GM18861 (cell line): Measurements from ENCODE around the gene EEF1A2.

Experiments used
- ATAC-seq: cut with Tn5 transposase; IDR thresholded peaks from one replicate; pipeline ENCODE4 v1.9.1; 2021; ENCODE audit not compliant: unreplicated experiment

EEF1A2 gene

DNA sequence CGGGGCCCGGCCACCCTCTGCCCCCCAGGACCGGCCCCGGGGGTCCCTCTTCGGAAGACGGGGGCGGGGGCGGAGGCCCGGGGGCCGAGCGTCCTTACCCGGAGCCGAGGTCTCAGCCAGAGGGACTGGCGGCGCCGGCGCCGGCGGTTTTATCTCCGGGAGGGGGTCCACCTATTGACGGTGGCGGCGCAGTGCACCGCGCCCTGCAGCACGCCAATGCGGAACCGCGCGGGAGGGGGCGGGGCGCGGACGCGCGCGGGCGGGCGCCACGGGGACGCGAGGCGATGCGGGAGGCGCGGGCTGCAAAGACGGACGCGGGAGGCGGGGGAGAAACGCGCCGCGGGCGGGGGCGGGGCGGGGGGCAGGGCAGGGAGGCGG is at the start of gene EEF1A2:
TSS of gene EEF1A2 (minus strand) at position 124 of the 378 bp plus-strand sequence. CDS start 1,320 bp downstream, outside the sequence.
- ATAC-seq: no peak

DNA sequence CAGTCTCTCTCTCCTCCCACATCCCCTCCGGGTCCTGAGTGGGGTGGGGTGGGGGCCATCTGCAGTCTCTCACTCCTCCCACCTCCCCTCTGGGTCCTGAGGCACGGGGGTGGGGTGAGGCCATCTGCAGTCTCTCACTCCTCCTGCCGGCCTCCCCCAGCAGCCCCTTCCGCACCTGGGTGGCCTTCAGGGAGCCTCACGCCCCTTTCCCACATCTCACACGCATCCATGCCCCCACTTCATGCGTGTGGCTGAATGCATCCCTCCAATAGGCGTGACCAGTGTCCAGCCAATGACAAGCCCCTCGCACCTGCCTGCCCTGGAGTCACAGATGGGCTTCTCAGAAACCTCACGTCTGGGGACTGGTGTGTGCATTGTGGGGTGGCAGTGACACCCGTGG is 49.7 kb upstream of the EEF1A2 start:
- ATAC-seq: no peak

DNA sequence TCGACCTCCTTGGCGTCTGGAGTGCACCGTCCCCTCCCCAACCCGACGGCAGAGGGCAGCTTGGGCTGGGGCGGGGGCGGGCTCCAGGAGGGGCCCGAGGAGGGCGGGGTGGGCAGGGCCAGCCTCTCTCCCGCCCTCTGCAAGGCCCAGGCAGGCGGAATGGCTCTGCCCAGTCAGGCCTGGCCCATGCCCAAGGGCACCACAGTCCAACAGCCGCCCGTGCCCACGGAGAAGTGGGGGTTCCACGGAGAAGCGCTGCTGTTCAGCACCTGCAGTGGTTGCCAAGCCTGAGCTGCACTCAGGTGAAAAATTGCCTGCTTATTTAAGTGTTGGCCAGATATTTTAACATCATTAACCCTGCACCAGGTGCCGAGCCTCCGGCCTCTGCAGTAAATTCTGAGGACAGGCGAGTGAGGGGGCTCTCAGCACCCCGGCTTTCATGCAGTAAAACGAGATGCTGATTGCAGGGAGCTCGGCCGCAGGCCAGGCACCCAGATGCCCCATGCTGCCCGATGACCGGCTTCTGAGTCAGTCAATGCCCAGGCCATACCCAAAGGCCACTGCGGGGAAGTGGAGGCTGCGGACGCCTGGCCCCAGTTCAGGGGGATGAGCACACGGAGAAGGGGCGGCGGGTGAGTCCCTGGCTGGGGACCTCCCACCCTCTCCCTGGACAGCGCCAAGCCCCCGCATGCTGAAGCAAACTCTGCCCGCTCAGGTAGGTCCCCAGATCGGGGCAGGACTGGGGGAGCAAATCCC is 49.0 kb upstream of the EEF1A2 start, which contains the start of gene SRMS:
TSS of gene SRMS (minus strand) at position 25 of the 756 bp plus-strand sequence. CDS start 286 bp downstream, outside the sequence.
- no peak for ATAC-seq

DNA sequence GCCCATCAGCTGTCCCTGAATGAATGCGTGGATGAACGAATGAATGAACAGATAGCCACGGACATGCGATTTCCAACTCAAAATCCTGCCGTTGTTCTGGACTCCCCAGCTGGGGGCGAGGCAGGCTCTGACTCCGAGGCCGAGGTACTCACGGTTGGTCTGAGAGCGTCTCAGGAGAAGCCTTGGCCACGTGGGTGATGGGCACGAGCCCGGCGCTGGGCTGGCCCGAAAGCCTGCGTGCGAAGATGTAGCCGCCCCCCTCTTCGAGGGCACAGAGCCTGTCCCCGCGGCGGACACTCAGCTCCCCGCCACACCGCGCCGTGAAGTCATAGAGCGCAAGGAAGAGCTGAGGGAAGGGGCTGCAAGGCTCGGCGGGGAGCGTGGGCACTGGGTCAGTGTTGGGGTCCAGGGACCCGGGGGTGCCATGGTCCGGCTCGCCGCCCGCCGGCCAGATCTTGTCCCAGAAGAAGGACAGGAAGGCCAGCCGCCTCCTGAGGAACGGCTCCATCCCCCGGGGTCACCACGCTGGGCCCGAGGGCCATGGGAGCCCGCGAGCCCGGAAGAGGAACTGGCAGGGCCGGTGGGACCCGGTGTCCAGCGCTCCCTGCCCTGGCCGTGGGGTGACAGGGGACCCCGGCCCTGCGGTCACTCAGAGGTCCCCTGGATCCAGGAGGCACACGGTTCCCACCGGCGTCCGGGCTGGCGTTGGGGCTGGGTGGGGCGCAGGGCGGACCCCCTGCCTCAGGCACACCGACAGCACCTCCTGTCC is 48.3 kb upstream of the EEF1A2 start:
- no peak for ATAC-seq

DNA sequence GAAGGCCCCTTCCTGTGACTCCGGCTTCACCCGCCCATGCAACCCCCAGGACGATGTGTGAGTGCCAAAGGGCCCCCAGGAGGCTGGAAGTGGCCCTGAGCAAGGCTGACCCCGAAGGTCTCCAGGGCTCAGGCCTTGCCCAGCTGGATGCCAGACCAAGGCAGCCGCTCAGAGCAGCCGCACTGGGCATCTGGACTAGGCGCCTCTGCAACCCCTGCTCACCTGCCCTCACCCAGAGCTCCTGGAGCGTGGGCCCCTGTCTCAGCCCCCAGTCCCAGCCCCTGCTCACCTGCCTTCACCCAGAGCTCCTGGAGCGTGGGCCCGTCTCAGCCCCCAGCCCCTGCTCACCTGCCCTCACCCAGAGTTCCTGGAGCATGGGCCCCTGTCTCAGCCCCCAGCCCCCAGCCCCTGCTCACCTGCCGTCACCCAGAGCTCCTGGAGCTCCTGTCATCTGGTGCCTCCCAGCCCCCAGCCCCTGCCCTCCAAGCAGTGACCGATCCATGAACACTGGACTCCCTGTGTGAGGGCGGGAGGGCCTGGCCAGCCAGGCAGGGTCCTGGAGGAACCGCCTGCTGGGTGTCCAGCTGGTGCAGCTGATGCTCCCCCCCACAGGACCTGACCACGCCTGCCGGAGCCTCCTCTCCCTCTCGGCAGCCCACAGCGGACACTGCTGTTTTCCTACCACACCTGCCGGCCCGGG is 47.5 kb upstream of the EEF1A2 start:
- ATAC-seq: no peak

DNA sequence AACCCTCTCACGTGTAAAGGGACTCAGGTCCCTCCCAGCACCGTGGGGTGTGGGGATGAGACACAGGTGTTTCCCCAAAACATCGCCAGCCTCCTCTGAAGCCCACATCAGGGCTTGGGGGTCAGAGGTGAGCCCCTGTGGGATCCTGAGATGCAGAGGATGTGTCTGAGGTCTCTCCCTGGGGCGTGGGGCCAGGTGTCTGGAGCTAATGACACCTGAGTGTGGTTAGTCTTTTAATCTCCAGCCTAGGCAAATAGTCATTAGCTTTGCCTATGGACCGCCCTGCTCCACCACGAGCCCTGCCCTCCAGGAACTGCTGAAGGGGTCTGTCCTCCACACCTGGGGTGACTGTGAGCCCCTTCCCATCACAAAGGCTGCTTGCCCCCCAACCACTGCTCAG is 46.9 kb upstream of the EEF1A2 start:
- ATAC-seq: no peak

DNA sequence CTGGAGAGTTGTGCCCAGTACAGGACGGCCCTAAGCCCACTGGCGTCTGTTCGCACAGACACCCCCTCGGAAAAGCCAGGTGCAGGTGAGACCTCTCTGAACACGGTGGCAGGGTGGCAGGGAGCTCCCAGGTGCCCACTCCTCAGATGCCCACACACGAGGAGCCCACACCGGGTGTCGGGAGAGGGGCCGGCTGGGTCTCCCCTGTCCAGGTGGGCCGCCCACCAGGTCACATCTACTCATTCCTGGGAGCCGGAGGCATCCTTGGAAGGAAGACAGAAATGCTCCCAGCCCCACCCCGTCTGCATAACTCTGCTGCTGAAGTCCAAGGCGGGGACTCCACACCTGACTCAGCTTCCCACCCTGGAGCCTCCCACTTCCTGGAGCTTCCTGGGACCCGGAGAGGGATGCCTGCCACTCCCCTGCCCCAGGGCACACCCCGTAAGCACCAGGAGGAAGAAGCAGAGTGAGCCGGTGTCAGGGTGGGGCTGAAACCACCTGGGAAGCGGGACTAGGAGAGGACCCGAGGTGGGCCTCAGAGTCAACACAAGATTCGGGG is 46.2 kb upstream of the EEF1A2 start:
- no peak for ATAC-seq

DNA sequence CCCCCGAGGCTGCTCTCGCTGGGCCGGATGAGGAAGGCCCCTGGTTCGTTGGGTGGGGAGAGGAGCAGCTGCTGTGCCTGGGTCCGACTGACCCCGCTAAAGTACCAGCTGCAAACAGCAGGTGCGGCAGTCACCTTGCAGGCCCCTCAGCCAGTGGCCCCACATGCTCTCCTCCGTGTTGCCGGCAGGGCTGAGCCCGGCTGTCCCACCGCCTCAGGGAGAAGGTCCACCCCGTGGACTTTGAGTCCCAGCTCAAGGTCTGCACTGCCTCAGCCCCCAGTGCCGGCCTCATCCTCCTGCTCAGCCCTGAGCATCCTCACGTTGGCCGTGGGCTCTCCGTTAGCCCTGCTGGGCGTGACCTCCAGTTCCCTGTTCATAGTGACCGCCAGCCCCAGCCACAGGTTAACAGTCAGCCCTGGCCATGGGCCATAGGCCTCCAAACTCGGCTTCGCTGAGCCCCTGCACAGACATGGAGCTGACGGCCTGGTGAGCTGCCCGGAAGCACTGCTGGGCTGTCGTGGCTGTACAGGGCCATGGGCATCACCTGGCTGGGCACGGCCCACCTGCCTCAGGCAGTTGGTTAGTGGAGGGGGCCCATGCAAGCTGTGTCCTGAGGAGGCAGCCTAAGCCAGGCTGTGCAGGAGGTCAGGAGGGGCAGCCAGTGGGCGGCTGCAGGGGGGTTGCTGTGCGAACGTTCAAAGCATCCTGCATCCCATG is 45.5 kb upstream of the EEF1A2 start:
- ATAC-seq: no peak

DNA sequence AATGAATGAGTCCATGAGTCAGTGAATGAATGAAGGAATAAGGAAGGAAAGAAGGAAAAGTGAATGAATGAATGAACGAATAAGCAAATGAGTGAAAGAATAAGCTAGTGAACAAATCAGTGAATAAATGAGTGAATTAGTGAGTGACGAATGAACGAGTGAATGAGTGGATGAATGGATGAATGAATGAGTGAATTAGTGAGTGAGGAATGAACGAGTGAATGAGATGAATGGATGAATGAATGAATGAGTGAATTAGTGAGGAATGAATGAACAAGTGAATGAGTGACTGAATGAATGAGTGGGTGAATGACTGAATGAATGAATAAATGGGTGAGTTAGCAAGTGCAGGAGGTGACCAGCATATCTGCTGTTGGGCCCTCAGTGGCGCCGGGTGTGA is 44.9 kb upstream of the EEF1A2 start:
- ATAC-seq: no peak

DNA sequence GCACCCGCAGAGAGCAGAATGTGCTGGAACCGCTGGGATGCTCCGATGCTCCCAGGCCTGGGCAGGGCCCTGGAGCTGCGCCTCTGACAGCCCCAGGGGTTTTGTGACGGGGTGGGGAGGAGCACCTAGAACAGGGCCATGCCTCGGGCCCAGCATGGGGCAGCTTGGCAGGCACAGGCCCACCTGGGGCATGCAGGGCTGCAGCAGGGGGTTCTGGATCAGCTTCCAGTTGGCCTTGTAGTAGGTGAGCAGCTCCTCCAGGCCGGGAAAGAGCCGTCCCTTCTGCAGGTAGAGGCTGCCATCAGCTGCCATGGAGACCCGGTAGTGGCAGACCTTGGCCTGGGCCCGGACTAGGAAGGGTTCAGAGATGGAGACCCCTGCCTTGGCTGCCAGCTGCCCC is 44.2 kb upstream of the EEF1A2 start:
- ATAC-seq: no peak

DNA sequence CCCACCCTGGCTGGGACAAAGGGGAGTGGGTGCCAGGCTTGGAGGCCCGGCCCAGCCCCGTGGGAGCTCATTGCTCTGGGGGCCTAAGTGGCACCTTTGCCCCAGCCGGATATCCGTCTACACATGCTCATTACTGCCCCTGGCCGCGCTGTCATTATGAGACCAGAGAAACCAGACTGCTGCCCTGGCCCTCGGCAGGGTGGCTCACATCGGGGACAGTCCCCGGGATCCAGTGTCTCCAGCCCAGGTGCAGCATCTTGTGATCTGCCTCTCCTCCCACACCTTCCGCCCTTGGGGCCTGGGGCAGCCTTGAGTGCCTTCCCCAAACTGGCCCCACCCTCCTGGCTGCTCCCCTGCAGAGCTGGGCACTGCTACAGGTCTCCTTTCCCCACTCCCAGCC is 43.8 kb upstream of the EEF1A2 start:
- ATAC-seq: no peak

DNA sequence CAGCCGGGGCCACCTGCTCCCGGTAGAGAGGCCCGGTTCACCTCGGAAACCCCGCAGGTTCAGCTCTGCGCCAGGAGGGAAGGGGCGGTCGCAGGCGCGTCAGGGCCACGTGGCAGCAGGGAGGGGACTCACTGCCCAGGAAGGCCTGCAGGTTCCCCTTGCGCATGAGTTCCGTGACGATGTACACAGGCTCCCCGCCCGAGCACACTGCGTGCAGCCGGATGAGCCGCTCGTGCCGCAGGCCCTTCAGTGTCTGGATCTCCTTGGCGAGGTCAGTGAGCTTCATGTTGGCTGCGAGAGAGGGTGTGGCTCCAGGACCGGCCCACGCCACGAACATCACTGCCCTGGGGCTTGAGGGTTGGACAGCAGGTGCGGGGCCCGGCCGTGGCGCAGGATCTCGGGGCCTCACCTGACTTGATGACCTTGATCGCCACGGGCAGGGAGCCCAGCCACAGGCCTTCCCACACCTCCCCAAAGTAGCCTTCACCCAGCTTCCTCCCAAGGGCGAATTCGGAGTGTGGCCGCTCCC is 43.2 kb upstream of the EEF1A2 start:
- ATAC-seq: no peak

DNA sequence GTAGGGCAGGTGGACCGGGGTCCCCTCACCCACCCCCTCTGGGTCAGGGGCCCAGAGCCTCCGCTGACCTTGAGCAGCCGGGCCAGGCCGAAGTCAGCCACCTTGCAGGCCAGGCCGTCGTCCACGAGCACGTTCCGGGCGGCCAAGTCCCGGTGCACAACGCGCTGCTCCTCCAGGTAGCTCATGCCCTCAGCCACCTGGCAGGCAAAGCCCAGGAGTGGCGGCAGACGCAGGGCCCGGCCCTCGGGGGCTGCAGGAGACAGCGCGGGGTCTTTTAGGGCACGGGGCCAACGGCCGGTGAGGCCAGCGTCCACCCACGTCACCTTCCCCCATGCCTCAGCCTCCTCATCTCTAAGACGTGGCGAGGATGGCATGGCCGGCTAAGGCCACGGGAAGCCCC is 42.5 kb upstream of the EEF1A2 start:
- ATAC-seq: no peak

DNA sequence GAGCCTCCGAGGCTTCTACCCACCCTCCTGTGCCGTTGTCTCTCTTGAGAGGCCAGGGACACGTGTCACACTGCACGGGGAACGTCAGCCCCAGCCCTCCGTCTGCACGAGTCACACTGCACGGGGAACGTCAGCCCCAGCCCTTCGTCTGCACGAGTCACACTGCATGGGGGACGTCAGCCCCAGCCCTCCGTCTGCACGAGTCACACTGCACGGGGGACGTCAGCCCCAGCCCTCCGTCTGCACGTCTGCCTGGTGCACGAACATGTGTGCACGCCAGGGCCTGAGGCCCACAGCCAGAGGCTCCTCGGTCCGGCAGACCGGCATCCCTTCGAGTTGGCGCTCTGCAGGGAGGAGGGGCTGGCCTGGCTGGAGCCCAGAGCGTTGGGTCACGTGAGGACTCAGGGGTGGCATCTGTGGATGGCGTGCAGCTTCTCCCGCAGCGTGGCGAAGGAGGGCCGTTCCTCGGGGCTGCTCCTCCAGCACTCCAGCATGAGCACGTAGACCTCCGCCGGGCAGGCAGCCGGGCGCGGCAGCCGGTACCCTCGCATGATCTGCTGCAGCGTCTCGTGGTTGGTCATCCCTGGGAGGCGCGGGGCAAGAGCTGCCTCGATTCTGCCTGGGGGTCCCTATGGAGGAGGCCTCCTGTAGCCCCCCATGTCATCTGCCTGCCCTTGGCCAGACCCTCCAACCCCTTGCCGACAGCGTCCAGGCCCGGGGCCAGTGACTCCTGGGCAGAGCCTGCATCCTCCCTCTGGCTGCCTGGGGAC is 41.7 kb upstream of the EEF1A2 start:
- no peak for ATAC-seq

DNA sequence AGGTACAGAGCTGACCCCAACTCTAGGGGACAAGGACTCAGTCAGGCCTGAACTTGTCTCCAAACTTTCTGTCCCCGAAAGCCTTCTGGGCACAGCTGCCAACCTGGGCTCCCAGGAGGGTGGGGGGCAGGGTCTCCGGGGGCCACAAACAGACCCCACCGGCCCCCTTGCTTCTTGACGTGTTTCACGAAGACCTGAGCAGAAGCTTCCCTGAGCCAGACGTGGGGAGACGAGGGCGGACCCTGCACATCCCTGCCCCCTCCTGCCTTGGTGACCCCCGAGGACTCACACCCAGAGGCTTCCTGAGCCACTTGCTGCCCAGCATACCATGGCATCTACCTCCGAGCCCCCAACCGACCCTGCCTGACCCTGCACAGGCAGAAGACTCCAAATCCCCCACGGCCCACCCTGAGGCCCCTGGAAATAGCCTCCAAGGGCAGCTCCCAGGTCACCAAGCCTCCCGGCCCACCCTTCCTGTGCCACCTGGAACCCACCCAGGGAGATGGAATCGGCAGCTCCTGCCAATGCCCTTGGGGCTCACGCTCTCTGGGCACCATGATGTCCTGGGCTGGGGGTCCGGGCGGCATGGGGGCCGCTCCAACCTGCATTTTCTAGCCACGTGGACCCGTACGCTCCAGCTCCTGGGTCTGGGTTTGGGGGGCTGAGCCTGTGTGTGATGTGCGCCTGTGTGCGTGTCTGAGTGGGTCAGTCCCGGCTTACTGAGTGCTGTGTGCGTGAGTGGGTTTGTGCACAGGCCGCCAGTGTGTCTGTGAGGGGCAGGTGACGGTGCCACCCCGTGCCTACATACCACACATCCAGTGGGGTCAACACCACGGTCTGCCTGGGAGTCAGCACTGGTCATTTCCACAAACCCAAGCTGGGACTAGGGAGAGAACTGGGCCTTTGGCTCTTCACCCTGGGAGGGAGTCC is 40.8 kb upstream of the EEF1A2 start:
- ATAC-seq: no peak

DNA sequence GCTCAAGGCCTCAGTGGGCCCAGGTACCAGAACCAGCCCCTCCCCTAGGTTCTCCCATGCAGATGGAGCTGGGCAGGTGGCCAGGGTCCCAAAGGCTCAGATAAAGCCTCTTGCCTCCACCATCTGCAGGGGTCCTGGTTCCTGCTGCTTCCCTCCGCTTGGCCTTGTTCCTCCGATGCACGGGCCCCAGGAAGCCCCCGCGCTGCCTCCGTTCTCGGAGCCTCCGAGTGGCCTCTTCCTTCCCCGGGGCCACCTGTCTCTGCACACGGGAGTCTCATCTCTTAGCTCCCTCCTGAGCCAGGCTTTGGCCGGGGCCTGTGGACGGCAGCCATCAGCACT is 40.2 kb upstream of the EEF1A2 start:
- ATAC-seq: no peak

DNA sequence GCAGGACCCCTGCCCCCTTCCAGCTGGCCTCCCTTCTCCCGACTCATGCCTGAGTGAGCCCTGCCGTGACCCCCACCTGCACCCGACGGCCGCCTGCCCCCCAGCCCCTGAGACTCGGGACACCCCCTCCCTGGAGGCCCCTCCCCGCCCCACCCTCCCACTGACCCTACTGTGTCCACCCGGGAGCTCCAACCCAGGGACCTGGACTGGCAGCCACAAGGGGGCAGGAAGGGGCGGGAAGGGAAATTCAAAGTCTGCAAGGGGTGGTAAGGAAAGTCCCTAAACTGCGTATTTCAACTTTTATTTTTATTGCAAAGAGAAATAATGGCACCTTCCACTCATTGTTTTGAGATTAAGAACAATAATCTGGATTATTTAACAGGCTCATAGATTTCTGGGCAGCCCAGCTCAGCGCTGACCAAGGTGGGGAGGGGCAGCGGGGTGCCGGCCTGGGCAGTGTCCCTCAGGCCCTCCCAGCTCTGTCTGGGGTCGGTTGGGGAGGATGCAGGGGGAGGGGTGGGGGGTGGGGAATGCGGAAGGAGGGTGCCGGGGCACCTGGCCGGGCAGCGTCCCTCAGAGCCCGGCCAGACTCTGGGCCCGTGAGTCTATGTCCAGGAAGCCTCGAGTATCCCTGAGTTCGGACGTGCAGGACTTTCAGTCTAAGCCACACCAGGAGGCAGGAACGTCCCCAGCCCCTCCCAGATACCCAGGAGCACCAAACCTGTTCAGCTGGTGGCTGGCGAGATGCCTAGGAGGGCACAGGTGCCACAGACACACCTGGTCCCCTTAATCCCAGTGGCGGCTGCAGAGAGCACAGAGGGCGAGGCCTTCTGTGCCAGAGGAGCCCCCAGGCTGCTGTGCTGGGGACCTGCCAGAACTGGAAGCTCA is 39.6 kb upstream of the EEF1A2 start:
- no peak for ATAC-seq
